PC-3 (cell line): ENCODE results near the gene FLOT1.

Experiments used
- EZH2 ChIP-seq: fragments of 300-600 bp; sonication (generic); IDR thresholded peaks from one replicate; pipeline ENCODE4 v1.6.1; 2017; ENCODE audit warnings: antibody characterized with exemption, mild to moderate bottlenecking, low read length; ENCODE audit not compliant: unreplicated experiment
- EZH2phosphoT487 ChIP-seq: fragments of 300-600 bp; sonication (generic); IDR thresholded peaks from 2 replicates; pipeline ENCODE4 v1.6.1; 2018; ENCODE audit warnings: mild to moderate bottlenecking, antibody characterized with exemption, low read length, borderline replicate concordance
- TF ChIP-seq, protein P1 (sequence below): fragments of 300-600 bp; sonication (generic); conservative IDR thresholded peaks from 2 replicates; pipeline ENCODE4 v1.5.1; 2017; ENCODE audit warnings: antibody characterized with exemption, low read depth, mild to moderate bottlenecking, low read length

DNA sequence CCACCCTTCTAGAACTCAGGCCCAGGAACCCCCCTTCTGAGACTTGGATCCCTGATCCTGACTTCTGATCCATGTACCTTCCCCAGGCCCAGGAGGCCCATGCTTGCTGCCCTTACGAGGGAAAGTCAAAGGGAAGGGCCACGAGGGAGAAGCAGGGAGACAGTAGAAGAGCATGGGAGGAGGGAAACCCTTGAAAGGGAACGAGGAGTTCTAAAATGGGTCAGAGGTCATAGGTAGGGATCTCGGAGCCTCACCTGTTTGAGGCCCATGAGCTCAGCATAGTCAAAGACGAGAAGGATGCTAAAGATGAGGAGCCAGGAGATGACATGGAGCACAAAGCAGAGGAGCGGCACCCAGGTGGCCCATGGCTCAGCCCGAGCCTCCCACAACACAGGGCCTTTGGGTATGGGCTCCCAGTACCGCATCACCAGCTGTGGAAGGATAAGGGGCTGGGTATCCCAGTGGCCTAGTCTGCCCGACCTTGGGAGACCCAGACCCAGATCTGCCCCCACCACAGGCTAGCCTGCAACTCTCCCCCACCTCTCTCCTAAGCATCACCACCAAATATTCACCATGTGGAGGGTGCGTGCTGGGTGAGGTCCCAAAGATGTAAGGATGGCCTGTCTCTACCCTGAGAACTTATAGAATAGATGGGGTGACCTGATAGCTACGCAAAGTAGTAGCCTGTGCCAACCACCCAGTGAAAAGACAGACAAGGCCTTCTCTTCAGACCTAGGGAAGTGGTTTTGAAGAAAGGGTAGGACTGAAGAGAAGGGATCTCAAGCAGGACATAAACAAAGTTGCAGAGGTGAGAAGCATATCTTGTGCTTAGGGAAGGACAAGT is 53.2 kb downstream of the FLOT1 start:
- TF ChIP-seq, protein P1, sequence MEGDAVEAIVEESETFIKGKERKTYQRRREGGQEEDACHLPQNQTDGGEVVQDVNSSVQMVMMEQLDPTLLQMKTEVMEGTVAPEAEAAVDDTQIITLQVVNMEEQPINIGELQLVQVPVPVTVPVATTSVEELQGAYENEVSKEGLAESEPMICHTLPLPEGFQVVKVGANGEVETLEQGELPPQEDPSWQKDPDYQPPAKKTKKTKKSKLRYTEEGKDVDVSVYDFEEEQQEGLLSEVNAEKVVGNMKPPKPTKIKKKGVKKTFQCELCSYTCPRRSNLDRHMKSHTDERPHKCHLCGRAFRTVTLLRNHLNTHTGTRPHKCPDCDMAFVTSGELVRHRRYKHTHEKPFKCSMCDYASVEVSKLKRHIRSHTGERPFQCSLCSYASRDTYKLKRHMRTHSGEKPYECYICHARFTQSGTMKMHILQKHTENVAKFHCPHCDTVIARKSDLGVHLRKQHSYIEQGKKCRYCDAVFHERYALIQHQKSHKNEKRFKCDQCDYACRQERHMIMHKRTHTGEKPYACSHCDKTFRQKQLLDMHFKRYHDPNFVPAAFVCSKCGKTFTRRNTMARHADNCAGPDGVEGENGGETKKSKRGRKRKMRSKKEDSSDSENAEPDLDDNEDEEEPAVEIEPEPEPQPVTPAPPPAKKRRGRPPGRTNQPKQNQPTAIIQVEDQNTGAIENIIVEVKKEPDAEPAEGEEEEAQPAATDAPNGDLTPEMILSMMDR, result no peak
- TF ChIP-seq EZH2phosphoT487 (no peak), EZH2 (no peak)
